Activated CD4-positive, alpha-beta memory T cell treated with anti-CD3 and anti-CD28 coated beads, Interleukin-2, amount 10 ng/mL, durations not matched to agents 7 days and 5 days (primary cell): ENCODE data around the gene HSPG2. TPM values are rescaled to one million over a fixed set of nuclear protein-coding genes. Genes with fewer than 3 reads are reported as not detected.
A peak's percentile ranks its signal among the peaks of the same experiment; 100 is the strongest.
"Not testable (repeated sequence)": the region's sequence is repeated elsewhere in the genome, so short reads cannot be mapped to it uniquely, and the experiment has no call there.

Experiments
- CTCF ChIA-PET: fragments of 350-600 bp; sonication (Branson Sonifier 250); formaldehyde crosslinking; loops from one replicate; lab custom pipeline; 2021; ENCODE audit warnings: antibody characterized with exemption, inconsistent platforms; lab: Charles Lee
- POLR2A ChIA-PET: fragments of 350-600 bp; sonication (Branson Sonifier 250); formaldehyde crosslinking; loops from one replicate; lab custom pipeline; 2021; ENCODE audit warnings: antibody characterized with exemption; lab: Charles Lee
- DNase-seq: peaks from one replicate; pipeline ENCODE4 v3.0.0-alpha.2; 2020
- H3K27ac Mint-ChIP-seq: one replicate; pipeline ENCODE4 v1.8.0; 2021; ENCODE audit warnings: mild to moderate bottlenecking, mixed read lengths
- H3K27me3 Mint-ChIP-seq: one replicate; pipeline ENCODE4 v1.8.0; 2021; ENCODE audit warnings: mixed read lengths
- H3K36me3 Mint-ChIP-seq: one replicate; pipeline ENCODE4 v1.8.0; 2021; ENCODE audit warnings: low read depth, mixed read lengths
- H3K4me1 Mint-ChIP-seq: one replicate; pipeline ENCODE4 v1.8.0; 2021; ENCODE audit warnings: mixed read lengths
- H3K4me3 Mint-ChIP-seq: one replicate; pipeline ENCODE4 v1.8.0; 2021; ENCODE audit warnings: mild to moderate bottlenecking, mixed read lengths
- H3K9me3 Mint-ChIP-seq: one replicate; pipeline ENCODE4 v1.8.0; 2021; ENCODE audit warnings: mixed read lengths
- total RNA-seq, 2 experiments: library from RNA; stranded (reverse); gene quantifications; one replicate each; pipeline ENCODE4 v1.2.3, GENCODE V29; 2021

HSPG2 gene
- total RNA-seq, 2 experiments from 2014 or later: 1.0 to 1.2 TPM

GRCh38 chr1:21969066-21969465 lies 32.0 kb upstream of the HSPG2 start:
- H3K9me3 Mint-ChIP-seq, H3K4me1 Mint-ChIP-seq, H3K4me3 Mint-ChIP-seq, H3K27me3 Mint-ChIP-seq, DNase-seq, H3K27ac Mint-ChIP-seq, H3K36me3 Mint-ChIP-seq, CTCF ChIA-PET, POLR2A ChIA-PET: not testable (repeated sequence)

- H3K27me3 Mint-ChIP-seq: not testable (repeated sequence)
Observed at GRCh38 chr1:21967216-21967615, 30.1 kb upstream of the HSPG2 start.

GRCh38 chr1:21966247-21967000 lies 29.3 kb upstream of the HSPG2 start:
- no peaks in the 10 kb centered on the region for H3K9me3 Mint-ChIP-seq
- CTCF ChIA-PET: no interaction called here
- H3K27me3 Mint-ChIP-seq: peaks cover 2% of the 10 kb centered on the region
- H3K27ac Mint-ChIP-seq: no peak overlapping the region
- no peak for DNase-seq
- H3K4me1 Mint-ChIP-seq: peaks cover 4% of the 10 kb centered on the region
- H3K36me3 Mint-ChIP-seq: no peaks in the 10 kb centered on the region
- H3K4me3 Mint-ChIP-seq: no peak overlapping the region
- POLR2A ChIA-PET: no interaction called here

More at GRCh38 chr1:21967216-21967615, 30.1 kb upstream of the HSPG2 start:
- H3K9me3 Mint-ChIP-seq, H3K36me3 Mint-ChIP-seq, DNase-seq, H3K27ac Mint-ChIP-seq, CTCF ChIA-PET, H3K4me3 Mint-ChIP-seq, H3K4me1 Mint-ChIP-seq, POLR2A ChIA-PET: not testable (repeated sequence)

GRCh38 chr1:21963477-21964217 lies 26.5 kb upstream of the HSPG2 start:
- ChIA-PET POLR2A (interaction anchor here (0.7 kb wide), 1 partner anchor 181 kb away, joined by 3 read pairs; no protein-coding TSS in a partner anchor), CTCF (interaction anchor here (0.7 to 1.0 kb wide), 3 partner anchors 81 to 836 kb away, joined by 3 read pairs; no protein-coding TSS in a partner anchor)
- peak; percentile 85 for DNase-seq
- Mint-ChIP-seq H3K9me3 (no peaks in the 10 kb centered on the region), H3K4me3 (no peak overlapping the region), H3K4me1 (peaks cover 4% of the 10 kb centered on the region), H3K27ac (no peak overlapping the region), H3K27me3 (peaks cover 2% of the 10 kb centered on the region), H3K36me3 (no peaks in the 10 kb centered on the region)

GRCh38 chr1:21961799-21962198 lies 24.7 kb upstream of the HSPG2 start:
- no peak overlapping the region for H3K27ac Mint-ChIP-seq
- H3K36me3 Mint-ChIP-seq: no peaks in the 10 kb centered on the region
- peaks cover 22% of the 10 kb centered on the region for H3K4me1 Mint-ChIP-seq
- no peaks in the 10 kb centered on the region for H3K9me3 Mint-ChIP-seq
- POLR2A ChIA-PET: no interaction called here
- no peak for DNase-seq
- no peak overlapping the region for H3K4me3 Mint-ChIP-seq
- CTCF ChIA-PET: no interaction called here
- H3K27me3 Mint-ChIP-seq: peaks cover 2% of the 10 kb centered on the region

- DNase-seq: no peak
- no peaks in the 10 kb centered on the region for H3K9me3 Mint-ChIP-seq
- no peak overlapping the region for H3K27ac Mint-ChIP-seq
- H3K36me3 Mint-ChIP-seq: no peaks in the 10 kb centered on the region
- POLR2A ChIA-PET: no interaction called here
- CTCF ChIA-PET: no interaction called here
- H3K4me3 Mint-ChIP-seq: no peak overlapping the region
- H3K27me3 Mint-ChIP-seq: peaks cover 2% of the 10 kb centered on the region
- peaks cover 27% of the 10 kb centered on the region for H3K4me1 Mint-ChIP-seq
Observed at GRCh38 chr1:21961337-21961736, 24.2 kb upstream of the HSPG2 start.

GRCh38 chr1:21956720-21957552 lies 19.8 kb upstream of the HSPG2 start:
- ChIA-PET CTCF (interaction anchor here (0.8 kb wide), 1 partner anchor 33 kb away, joined by 3 read pairs; no protein-coding TSS in a partner anchor), POLR2A (no interaction called here)
- Mint-ChIP-seq H3K36me3 (no peaks in the 10 kb centered on the region), H3K27ac (peak overlapping the region; percentile 15), H3K4me3 (no peak overlapping the region), H3K9me3 (no peaks in the 10 kb centered on the region), H3K27me3 (no peaks in the 10 kb centered on the region), H3K4me1 (peaks cover 25% of the 10 kb centered on the region)
- DNase-seq: peak; percentile 23

GRCh38 chr1:21955501-21956281 lies 18.6 kb upstream of the HSPG2 start:
- H3K27me3 Mint-ChIP-seq: no peaks in the 10 kb centered on the region
- POLR2A ChIA-PET: no interaction called here
- no peaks in the 10 kb centered on the region for H3K9me3 Mint-ChIP-seq
- peaks cover 25% of the 10 kb centered on the region for H3K4me1 Mint-ChIP-seq
- H3K4me3 Mint-ChIP-seq: no peak overlapping the region
- no peak for DNase-seq
- H3K27ac Mint-ChIP-seq: no peak overlapping the region
- no peaks in the 10 kb centered on the region for H3K36me3 Mint-ChIP-seq
- CTCF ChIA-PET: no interaction called here

GRCh38 chr1:21955058-21955457 lies 17.9 kb upstream of the HSPG2 start:
- ChIA-PET POLR2A (no interaction called here), CTCF (no interaction called here)
- no peak for DNase-seq
- H3K9me3 Mint-ChIP-seq: no peaks in the 10 kb centered on the region
- H3K4me1 Mint-ChIP-seq: peaks cover 25% of the 10 kb centered on the region
- H3K27ac Mint-ChIP-seq: no peak overlapping the region
- H3K4me3 Mint-ChIP-seq: no peak overlapping the region
- H3K27me3 Mint-ChIP-seq: no peaks in the 10 kb centered on the region
- no peaks in the 10 kb centered on the region for H3K36me3 Mint-ChIP-seq

GRCh38 chr1:21952786-21953520 lies 15.8 kb upstream of the HSPG2 start:
- H3K36me3 Mint-ChIP-seq: no peaks in the 10 kb centered on the region

GRCh38 chr1:21951226-21951870 lies 14.2 kb upstream of the HSPG2 start:
- H3K4me3 Mint-ChIP-seq: no peak overlapping the region
- H3K27me3 Mint-ChIP-seq: no peaks in the 10 kb centered on the region
- DNase-seq: no peak
- ChIA-PET POLR2A (no interaction called here), CTCF (no interaction called here)
- H3K9me3 Mint-ChIP-seq: no peaks in the 10 kb centered on the region
- H3K27ac Mint-ChIP-seq: no peak overlapping the region
- H3K36me3 Mint-ChIP-seq: no peaks in the 10 kb centered on the region
- peaks cover 3% of the 10 kb centered on the region for H3K4me1 Mint-ChIP-seq

More at GRCh38 chr1:21952786-21953520, 15.8 kb upstream of the HSPG2 start:
- POLR2A ChIA-PET: no interaction called here
- peaks cover 19% of the 10 kb centered on the region for H3K4me1 Mint-ChIP-seq
- no peaks in the 10 kb centered on the region for H3K9me3 Mint-ChIP-seq
- no peak for DNase-seq
- no peak overlapping the region for H3K27ac Mint-ChIP-seq
- no peaks in the 10 kb centered on the region for H3K27me3 Mint-ChIP-seq
- CTCF ChIA-PET: no interaction called here
- H3K4me3 Mint-ChIP-seq: no peak overlapping the region
